Tongue (tissue), 2 donors: ENCODE results near the gene IGDCC3. TPM values are rescaled to one million over a fixed set of nuclear protein-coding genes. Genes with fewer than 3 reads are reported as not detected.
A peak's percentile ranks its signal among the peaks of the same experiment; 100 is the strongest.
"Not testable (repeated sequence)": the region's sequence is repeated elsewhere in the genome, so short reads cannot be mapped to it uniquely, and the experiment has no call there.

ENCODE experiments used
- DNase-seq: peaks from one replicate; pipeline ENCODE4 v3.0.0-alpha.2; 2015
- total RNA-seq: library from RNA; depleted of rRNA; stranded (reverse); fragments of >200 nt; gene quantifications from one replicate; pipeline ENCODE4 v1.2.3, GENCODE V29; 2014

IGDCC3 gene
- total RNA-seq, 1 donor from 2014 or later, result 1.7 TPM

- DNase-seq, result peak; percentile 49
Measured at GRCh38 chr15:65406424-65407000, 28.7 kb upstream of the IGDCC3 start.

DNA sequence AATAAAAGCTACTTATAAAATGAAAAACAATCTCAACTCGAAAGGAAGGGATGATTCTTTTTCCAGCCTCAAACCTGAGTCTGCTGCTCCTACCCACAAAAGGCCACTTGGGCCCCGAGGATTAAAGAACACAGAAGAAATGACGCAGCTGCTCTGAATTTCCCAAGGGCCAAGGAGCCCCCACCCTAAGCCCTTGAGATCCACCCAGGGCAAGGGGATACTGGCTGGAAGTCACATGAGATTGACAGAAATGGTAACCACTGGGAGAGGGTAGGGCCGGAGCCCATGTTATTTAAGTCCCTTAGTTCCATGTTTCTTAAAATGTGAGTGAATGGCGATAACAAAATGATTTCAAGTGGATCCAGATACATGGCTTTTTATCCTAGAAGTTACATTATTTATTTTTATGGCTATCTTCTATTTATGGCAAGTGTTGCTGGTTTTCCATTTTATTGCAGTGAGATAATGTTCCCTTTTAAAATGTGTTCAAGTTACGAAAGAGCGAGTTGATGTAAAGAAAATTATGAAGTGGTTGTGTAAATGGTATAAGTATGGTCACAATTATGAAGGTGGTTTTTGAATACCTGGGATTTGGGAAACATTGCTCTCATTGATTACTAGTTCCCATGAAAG is 28.1 kb upstream of the IGDCC3 start:
- DNase-seq, result peak; percentile 74

- DNase-seq, result peak; percentile 77
Measured at GRCh38 chr15:65404186-65404872, 26.5 kb upstream of the IGDCC3 start.

DNA sequence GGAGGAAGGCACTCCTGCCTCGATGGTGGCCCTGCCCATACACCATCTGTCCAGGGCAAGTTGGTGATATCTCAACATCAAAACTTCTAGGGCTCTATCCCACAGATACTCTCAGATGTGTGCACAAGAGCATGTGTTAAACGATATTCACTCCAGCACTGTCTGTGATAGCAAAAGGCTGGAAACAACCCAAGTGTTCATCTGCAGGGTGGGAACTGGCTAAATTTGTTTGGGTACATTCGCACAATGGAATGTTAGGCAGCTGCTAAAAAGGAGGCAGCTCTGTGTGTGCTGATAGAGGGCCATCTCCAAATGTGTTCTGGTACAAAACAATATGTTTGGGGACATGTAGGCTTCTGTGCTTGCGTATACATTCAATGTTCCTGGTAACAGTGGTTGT is 25.2 kb upstream of the IGDCC3 start:
- DNase-seq, result peak; percentile 77

DNA sequence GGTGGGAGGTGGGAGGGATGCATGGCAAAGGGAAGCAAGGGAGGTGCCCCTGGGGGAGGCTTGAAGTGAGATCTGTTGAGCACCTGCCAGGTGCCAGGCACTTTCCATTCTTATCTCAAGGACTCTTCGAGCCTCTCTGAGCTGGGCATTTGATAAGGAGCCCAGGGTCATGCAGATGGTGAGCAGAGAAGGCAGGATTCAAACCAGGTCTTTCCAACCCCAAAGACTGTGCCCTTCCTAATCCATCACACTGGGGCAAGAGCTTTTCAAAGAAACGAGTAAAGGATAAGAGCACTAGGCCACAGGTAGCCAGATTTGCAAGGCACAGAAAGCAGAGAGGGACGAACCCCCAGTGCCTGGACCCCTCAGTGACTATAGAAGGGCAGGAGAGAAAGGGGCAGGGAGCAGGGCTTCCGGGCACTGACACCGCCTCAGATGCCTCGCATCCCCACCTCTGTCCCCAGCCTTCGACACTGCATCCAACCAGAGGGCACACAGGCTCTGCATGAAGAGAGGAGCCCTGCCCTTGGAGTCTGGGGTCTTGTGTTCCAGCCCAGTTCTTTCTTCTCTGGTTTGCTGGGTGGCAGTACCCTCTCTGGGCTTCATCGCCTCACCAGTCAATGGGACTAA is 23.9 kb upstream of the IGDCC3 start:
- DNase-seq, result no peak

DNA sequence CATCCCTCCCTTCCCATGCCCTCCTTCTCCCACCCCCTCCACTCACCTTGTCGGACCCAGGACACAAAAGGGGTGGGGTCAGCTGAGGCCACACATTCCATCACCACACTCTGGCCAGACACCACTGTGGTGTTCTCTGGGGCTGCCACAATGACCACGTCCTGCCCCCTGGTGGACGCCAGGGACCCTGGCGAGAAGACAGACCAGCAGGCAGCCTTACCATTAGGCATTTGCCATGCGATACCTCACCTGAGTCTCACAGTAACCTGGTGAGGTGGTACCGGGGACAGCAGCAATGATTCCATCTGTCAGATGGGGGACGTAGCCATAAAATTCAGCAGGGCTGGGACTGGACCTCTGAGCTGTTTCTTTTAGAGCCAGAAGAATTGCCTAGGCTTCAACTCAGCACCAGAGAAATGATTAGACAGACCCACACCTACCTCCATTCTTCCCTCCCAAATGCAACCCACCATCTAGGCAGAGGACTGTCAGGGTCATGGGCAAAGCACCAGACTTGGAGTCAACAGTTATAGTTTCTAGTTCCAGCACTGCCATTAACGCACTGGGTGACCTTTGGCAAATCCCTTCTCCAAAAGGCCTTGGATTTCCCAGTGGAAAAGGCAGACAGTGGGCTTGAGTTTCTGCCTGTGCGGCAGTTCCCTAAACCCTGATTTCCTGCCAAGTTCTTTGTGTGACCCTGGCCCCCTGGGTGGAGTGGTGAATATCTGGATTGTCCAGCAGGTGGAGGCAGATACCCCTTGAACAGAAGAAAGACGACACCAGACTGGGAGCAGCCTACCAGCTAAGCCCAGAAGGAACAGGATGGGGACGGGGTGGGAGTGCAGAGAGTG is 23.2 kb upstream of the IGDCC3 start:
- DNase-seq, result peak; percentile 93

GRCh38 chr15:65399997-65400396 is 22.2 kb upstream of the IGDCC3 start:
- no peak for DNase-seq

- DNase-seq, result no peak
Measured at GRCh38 chr15:65399001-65399706, 21.4 kb upstream of the IGDCC3 start.

- DNase-seq, result not testable (repeated sequence)
Measured at GRCh38 chr15:65398486-65398885, 20.7 kb upstream of the IGDCC3 start.

- no peak for DNase-seq
Measured at GRCh38 chr15:65396965-65397317, 19.1 kb upstream of the IGDCC3 start.

DNA sequence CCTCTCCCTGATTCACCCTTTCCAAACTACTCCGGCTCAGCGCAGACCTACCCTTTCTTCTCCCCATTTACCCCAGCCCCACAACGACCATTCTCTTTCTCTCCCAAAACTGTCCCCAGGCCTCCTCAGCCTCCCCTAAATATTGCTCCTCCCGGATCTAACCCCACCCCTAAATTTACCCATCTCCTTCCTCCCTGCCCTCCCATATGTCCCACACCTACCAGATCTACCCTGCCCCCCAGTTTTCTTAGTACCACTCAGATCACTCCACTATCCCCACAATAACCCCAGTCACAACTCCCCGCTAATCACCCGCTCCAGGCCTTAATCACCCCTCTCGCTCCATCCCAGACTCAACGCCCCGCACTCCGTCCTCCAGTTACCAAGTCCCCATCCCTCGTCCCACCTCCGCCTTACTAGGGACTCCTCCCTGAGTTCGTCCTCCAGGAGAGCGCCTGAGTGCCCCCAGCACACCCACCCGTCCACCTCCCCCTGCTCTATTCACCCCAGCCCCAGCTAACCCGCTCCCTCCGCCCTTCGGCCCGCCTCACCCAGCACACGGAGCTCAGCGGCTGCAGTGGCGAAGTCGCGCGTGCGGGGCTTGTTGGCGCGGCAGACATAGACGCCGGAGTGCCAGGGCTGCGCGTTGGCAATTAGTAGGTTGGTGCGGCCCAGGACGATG is 18.6 kb upstream of the IGDCC3 start:
- no peak for DNase-seq

DNA sequence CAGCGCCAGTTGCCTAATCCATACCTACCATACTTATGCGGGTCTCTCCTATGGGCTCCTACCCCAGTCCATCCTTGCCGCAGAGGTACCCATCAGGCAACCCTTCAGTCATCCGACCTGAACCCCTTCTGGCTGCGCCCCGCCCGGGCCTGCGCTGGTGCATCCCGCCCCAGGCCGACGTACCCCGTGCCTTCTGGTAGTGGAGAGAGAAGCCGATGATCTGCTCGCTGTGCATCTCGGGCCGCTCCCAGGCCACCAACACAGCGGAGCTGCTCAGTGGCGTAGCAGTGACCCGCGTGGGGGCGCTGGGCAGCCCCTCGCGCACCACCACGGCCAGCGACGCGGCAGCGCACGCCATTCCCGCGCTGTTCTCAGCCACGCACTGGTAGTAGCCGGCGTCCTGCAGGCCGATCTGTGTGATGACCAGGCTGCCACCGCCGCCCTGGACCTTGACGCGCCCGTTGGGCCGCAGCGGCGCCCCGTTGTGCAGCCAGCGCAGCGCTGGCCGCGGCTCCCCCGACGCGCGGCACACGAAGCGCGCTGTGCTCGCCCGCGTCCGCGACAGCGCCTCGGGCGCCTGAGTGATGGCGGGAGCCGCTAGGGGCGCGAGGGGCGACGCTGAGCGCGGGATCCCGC is 17.9 kb upstream of the IGDCC3 start:
- no peak for DNase-seq

- DNase-seq, result no peak
Measured at GRCh38 chr15:65394936-65395335, 17.1 kb upstream of the IGDCC3 start.

DNA sequence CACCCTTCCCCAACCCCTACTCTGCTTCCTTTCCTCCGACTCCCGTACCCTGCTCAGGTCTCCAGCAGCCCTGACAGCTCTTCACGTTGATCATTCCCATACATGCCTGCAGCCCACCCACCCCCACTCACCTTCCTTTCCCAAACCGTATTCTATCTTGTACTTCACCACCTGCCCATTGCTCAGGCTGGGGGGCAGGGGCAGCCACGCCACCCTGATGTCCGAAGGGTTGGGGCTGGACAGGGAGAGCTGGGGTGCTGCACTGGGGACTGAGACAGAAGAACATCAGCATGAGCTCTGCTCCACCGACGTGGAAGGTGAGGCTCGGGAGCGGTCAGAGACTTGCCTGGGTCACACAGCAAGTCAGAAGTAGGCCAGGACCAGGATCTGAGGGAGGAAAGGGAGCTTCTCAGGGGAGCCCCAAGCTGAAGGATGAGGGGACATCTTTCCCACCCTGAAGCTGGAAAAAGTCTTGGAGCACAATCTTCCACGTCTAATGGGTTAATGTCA is 16.5 kb upstream of the IGDCC3 start:
- no peak for DNase-seq

GRCh38 chr15:65393557-65393956 is 15.8 kb upstream of the IGDCC3 start:
- DNase-seq, result no peak

DNA sequence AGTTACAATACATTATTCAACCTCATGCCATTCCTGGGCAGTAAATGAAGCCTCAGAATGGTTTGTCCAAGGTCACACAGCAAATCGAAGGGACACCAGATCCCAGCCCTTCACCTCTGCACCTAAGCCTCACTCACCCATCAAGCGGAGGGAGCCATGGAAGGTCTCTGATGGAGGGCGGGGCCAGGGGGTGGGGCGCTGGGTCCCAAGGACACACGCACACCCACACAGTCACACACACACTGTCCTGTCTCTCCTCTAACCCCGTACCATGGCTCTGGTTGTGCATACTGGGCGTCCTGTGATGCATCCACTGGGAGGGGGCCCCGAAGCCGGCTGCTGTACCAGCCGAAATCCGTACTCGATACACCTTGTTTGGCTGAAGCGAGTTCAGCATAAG is 15.3 kb upstream of the IGDCC3 start:
- no peak for DNase-seq

GRCh38 chr15:65392368-65392767 is 14.6 kb upstream of the IGDCC3 start:
- no peak for DNase-seq

- no peak for DNase-seq
Measured at GRCh38 chr15:65391732-65392131, 13.9 kb upstream of the IGDCC3 start.

- no peak for DNase-seq
Measured at GRCh38 chr15:65390447-65390846, 12.6 kb upstream of the IGDCC3 start.

GRCh38 chr15:65389226-65389625 is 11.4 kb upstream of the IGDCC3 start:
- no peak for DNase-seq
